Keratinocyte (primary cell): ENCODE measurements around the gene FRMPD1. TPM values are rescaled to one million over a fixed set of nuclear protein-coding genes. Genes with fewer than 3 reads are reported as not detected.

Source experiments
- DNase-seq: peaks from one replicate; pipeline ENCODE4 v3.0.0-alpha.2; 2011; ENCODE audit warnings: low read depth, missing footprints, low spot score
- FAIRE-seq: peaks from 2 replicates; lab custom pipeline; 2011; peaks lifted over from hg19 to GRCh38; lab: Jason Lieb, UNC
- H2AFZ ChIP-seq: 2 replicates; pipeline ENCODE4 v1.6.0; 2012; ENCODE audit warnings: low read length, control low read depth, inconsistent platforms; ENCODE audit not compliant: control insufficient read depth
- H3K27ac ChIP-seq: 2 replicates; pipeline ENCODE4 v1.5.1; 2011; ENCODE audit warnings: low read length; ENCODE audit not compliant: control insufficient read depth, insufficient read depth
- H3K27me3 ChIP-seq: 3 replicates; pipeline ENCODE4 v1.6.0; 2011; ENCODE audit warnings: low read length; ENCODE audit not compliant: control insufficient read depth, insufficient read depth; ENCODE audit errors: extremely low read depth
- H3K36me3 ChIP-seq, 2 experiments: 2 replicates in 1 of 2; 3 replicates in 1 of 2; pipeline ENCODE4 v1.5.1; 2011; ENCODE audit warnings: low read length in 2 of 2, mild to moderate bottlenecking in 1 of 2; ENCODE audit not compliant: control insufficient read depth in 2 of 2, insufficient read depth in 2 of 2; ENCODE audit errors: extremely low read depth in 1 of 2
- H3K4me1 ChIP-seq: 3 replicates; pipeline ENCODE4 v1.5.1; 2011; ENCODE audit warnings: low read length; ENCODE audit not compliant: control insufficient read depth, insufficient read depth; ENCODE audit errors: extremely low read depth
- H3K4me2 ChIP-seq: 3 replicates; pipeline ENCODE4 v1.6.0; 2011; ENCODE audit warnings: low read depth, low read length; ENCODE audit not compliant: control insufficient read depth, insufficient read depth; ENCODE audit errors: extremely low read depth
- H3K4me3 ChIP-seq, 3 experiments: fragments of 200-600 bp in 1 of 3; sonication (generic) in 1 of 3; 2 replicates in 2 of 3; 3 replicates in 1 of 3; pipeline ENCODE4 v1.5.1; 2011 to 2016; ENCODE audit warnings: low read length in 3 of 3, mild to moderate bottlenecking in 3 of 3, control low read depth in 2 of 3, inconsistent platforms in 1 of 3, low read depth in 1 of 3, mixed read lengths in 1 of 3, mixed run types in 1 of 3, moderate library complexity in 1 of 3; ENCODE audit not compliant: control insufficient read depth in 2 of 3, insufficient read depth in 2 of 3; ENCODE audit errors: extremely low read depth in 1 of 3
- H3K79me2 ChIP-seq: 2 replicates; pipeline ENCODE4 v1.6.0; 2012; ENCODE audit warnings: low read length; ENCODE audit not compliant: control insufficient read depth, insufficient read depth
- H3K9ac ChIP-seq: 3 replicates; pipeline ENCODE4 v1.6.0; 2011; ENCODE audit warnings: low read length; ENCODE audit not compliant: control insufficient read depth, insufficient read depth; ENCODE audit errors: extremely low read depth
- H3K9me1 ChIP-seq: 3 replicates; pipeline ENCODE4 v1.6.0; 2011; ENCODE audit warnings: low read length; ENCODE audit not compliant: control insufficient read depth, insufficient read depth; ENCODE audit errors: extremely low read depth
- H3K9me3 ChIP-seq: 2 replicates; pipeline ENCODE4 v1.5.1; 2012; ENCODE audit warnings: low read depth, low read length; ENCODE audit not compliant: control insufficient read depth
- H4K20me1 ChIP-seq: 3 replicates; pipeline ENCODE4 v1.6.0; 2011; ENCODE audit warnings: low read length; ENCODE audit not compliant: control insufficient read depth, insufficient read depth; ENCODE audit errors: extremely low read depth
- EZH2 ChIP-seq: IDR thresholded peaks from one replicate; pipeline ENCODE4 v1.6.1; 2012; ENCODE audit warnings: inconsistent platforms, mild to moderate bottlenecking, low read length, moderate library complexity
- dilution Hi-C: fragments of 300-500 bp; cut with MboI; formaldehyde crosslinking; loops from one replicate; pipeline ENCODE4 v1.7.0; 2020; ENCODE audit warnings: low sequenced_read_pairs; ENCODE audit not compliant: extremely low pct_ligation_motif_present
- polyA plus RNA-seq, 5 experiments: library from polyadenylated mRNA; depleted of rRNA in 3 of 5; stranded (reverse) in 3 of 5; stranded (forward) in 1 of 5; unstranded in 1 of 5; fragments of >200 nt; gene quantifications; 1 replicate in 1 of 5; 2 replicates in 3 of 5; 3 replicates in 1 of 5; pipeline versions ENCODE4 v1.2.1 to v1.2.3, GENCODE V29; 2011 to 2012; ENCODE audit warnings: missing spikeins in 2 of 5, low read depth in 1 of 5, low replicate concordance in 1 of 5
- TF ChIP-seq, protein P1 (sequence below), 3 experiments: IDR thresholded peaks in 1 of 3; conservative IDR thresholded peaks in 1 of 3; optimal IDR thresholded peaks in 1 of 3; 2 replicates in 2 of 3; 3 replicates in 1 of 3; pipeline versions ENCODE3 to v1.5.1; 2011; ENCODE audit warnings: low read length in 3 of 3, mild to moderate bottlenecking in 3 of 3, moderate library complexity in 2 of 3, control low read depth in 1 of 3, inconsistent platforms in 1 of 3; ENCODE audit not compliant: insufficient read depth in 2 of 3; ENCODE audit errors: extremely low read depth in 1 of 3

FRMPD1 gene
- polyA plus RNA-seq, 1 donor (not counting 4 experiments of a cell fraction or from before 2014, with no cell fraction given), result 0.01 TPM

DNA sequence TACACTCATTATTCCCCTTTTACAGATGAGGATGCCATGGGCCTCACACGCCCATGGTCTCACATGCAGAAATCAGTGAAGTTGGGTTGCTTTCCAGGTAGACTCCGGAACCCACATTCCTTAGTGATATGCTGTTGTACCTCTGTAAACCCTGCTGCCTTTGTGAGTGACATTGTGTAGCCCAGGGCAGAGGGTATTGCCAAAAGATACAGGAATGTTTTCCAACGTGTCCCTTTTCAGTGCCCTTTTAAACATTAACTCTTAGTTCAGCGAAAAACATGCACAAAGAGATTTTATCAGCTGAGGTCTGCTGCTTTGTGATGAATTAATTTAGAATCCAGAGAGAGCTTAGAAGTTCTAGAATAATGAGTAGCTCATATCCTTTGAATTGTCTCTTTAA is 64.5 kb downstream of the FRMPD1 start:
- no peak overlapping the region for H3K9ac ChIP-seq
- no peak for DNase-seq
- peaks cover 5% of the 10 kb centered on the region for H3K27me3 ChIP-seq
- no peak overlapping the region for H2AFZ ChIP-seq
- H3K27ac ChIP-seq, result no peak overlapping the region
- no peak overlapping the region for H3K4me3 ChIP-seq
- no peaks in the 10 kb centered on the region for H3K36me3 ChIP-seq
- dilution Hi-C loops, result no loop called here
- no peak for FAIRE-seq
- no peak for TF ChIP-seq EZH2
- TF ChIP-seq, protein P1, sequence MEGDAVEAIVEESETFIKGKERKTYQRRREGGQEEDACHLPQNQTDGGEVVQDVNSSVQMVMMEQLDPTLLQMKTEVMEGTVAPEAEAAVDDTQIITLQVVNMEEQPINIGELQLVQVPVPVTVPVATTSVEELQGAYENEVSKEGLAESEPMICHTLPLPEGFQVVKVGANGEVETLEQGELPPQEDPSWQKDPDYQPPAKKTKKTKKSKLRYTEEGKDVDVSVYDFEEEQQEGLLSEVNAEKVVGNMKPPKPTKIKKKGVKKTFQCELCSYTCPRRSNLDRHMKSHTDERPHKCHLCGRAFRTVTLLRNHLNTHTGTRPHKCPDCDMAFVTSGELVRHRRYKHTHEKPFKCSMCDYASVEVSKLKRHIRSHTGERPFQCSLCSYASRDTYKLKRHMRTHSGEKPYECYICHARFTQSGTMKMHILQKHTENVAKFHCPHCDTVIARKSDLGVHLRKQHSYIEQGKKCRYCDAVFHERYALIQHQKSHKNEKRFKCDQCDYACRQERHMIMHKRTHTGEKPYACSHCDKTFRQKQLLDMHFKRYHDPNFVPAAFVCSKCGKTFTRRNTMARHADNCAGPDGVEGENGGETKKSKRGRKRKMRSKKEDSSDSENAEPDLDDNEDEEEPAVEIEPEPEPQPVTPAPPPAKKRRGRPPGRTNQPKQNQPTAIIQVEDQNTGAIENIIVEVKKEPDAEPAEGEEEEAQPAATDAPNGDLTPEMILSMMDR (optimal IDR thresholded peaks at IDR 0.05 in 1 of 3, IDR thresholded peaks at IDR 0.05 in 1 of 3, conservative IDR thresholded peaks at IDR 0.05 in 1 of 3; ENCODE audit: extremely low read depth in 1 of 3, insufficient read depth in 2 of 3, low read length in 3 of 3), result no peak
- no peaks in the 10 kb centered on the region for H3K9me1 ChIP-seq
- H3K4me2 ChIP-seq, result no peak overlapping the region
- no peaks in the 10 kb centered on the region for H4K20me1 ChIP-seq
- no peaks in the 10 kb centered on the region for H3K9me3 ChIP-seq
- H3K4me1 ChIP-seq, result no peaks in the 10 kb centered on the region
- H3K79me2 ChIP-seq, result no peaks in the 10 kb centered on the region

DNA sequence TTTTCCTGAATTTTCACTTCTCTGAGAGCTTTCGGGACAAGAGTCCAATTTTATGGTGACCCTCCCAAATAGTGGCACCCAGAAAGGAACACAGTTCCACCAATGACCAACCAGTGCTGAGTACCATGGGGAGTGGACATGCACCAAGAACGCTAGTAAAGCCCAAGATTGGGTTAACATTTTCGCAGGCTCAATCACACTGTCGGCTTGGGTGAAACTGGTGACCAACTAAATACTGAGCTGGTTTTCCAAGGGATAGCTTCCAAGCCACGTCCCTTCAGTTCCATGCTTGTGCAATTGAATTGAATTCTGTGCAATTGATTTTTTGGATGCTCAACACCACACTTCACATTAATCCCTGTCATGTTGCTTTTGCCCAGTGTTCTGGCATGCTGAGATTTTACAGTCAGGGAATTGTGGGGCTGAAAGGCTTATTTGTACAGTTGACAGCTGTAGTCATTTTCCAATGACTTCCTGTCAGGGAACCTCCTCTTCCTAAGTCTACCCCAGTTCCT is 65.3 kb downstream of the FRMPD1 start:
- no peaks in the 10 kb centered on the region for H3K9me1 ChIP-seq
- H3K4me2 ChIP-seq, result no peak overlapping the region
- no peak overlapping the region for H3K9ac ChIP-seq
- H3K27me3 ChIP-seq, result peaks cover 5% of the 10 kb centered on the region
- H3K9me3 ChIP-seq, result no peaks in the 10 kb centered on the region
- no peak overlapping the region for H3K4me3 ChIP-seq
- TF ChIP-seq, protein P1 (optimal IDR thresholded peaks at IDR 0.05 in 1 of 3, IDR thresholded peaks at IDR 0.05 in 1 of 3, conservative IDR thresholded peaks at IDR 0.05 in 1 of 3; ENCODE audit: extremely low read depth in 1 of 3, insufficient read depth in 2 of 3, low read length in 3 of 3), result no peak
- no peak for TF ChIP-seq EZH2
- FAIRE-seq, result no peak
- dilution Hi-C loops, result no loop called here
- H3K79me2 ChIP-seq, result no peaks in the 10 kb centered on the region
- H3K36me3 ChIP-seq, result no peaks in the 10 kb centered on the region
- H2AFZ ChIP-seq, result no peak overlapping the region
- no peak for DNase-seq
- no peaks in the 10 kb centered on the region for H4K20me1 ChIP-seq
- no peaks in the 10 kb centered on the region for H3K4me1 ChIP-seq
- no peak overlapping the region for H3K27ac ChIP-seq
